PFSK-1 (cell line): ENCODE results near the gene SKI.

Experiments
- FOXP2 ChIP-seq: optimal IDR thresholded peaks from 2 replicates; pipeline ENCODE3; 2011; ENCODE audit warnings: borderline replicate concordance, control low read depth, inconsistent platforms; ENCODE audit not compliant: insufficient read depth; ENCODE audit errors: extremely low read length, extremely low read depth
- POLR2AphosphoS5 ChIP-seq: IDR thresholded peaks from 2 replicates; pipeline ENCODE4 v1.6.1; 2012; ENCODE audit warnings: low read depth, mild to moderate bottlenecking, control low read depth, low read length, moderate library complexity
- SIN3A ChIP-seq: IDR thresholded peaks from 2 replicates; pipeline ENCODE4 v1.6.1; 2012; ENCODE audit warnings: mild to moderate bottlenecking, low read length, moderate library complexity, borderline replicate concordance; ENCODE audit not compliant: insufficient read depth
- TAF1 ChIP-seq: IDR thresholded peaks from 2 replicates; pipeline ENCODE4 v1.6.1; 2012; ENCODE audit warnings: low read length, control low read depth, borderline replicate concordance; ENCODE audit not compliant: insufficient read depth
- TF ChIP-seq, protein P1 (sequence below), 2 experiments: IDR thresholded peaks; 2 replicates each; pipeline versions ENCODE4 v1.6.1 to v1.8.0; 2011 to 2012; ENCODE audit warnings: low read depth in 2 of 2, low read length in 2 of 2, control low read depth in 1 of 2, inconsistent platforms in 1 of 2, mild to moderate bottlenecking in 1 of 2, moderate library complexity in 1 of 2; ENCODE audit not compliant: insufficient read depth in 1 of 2

The SKI gene

DNA sequence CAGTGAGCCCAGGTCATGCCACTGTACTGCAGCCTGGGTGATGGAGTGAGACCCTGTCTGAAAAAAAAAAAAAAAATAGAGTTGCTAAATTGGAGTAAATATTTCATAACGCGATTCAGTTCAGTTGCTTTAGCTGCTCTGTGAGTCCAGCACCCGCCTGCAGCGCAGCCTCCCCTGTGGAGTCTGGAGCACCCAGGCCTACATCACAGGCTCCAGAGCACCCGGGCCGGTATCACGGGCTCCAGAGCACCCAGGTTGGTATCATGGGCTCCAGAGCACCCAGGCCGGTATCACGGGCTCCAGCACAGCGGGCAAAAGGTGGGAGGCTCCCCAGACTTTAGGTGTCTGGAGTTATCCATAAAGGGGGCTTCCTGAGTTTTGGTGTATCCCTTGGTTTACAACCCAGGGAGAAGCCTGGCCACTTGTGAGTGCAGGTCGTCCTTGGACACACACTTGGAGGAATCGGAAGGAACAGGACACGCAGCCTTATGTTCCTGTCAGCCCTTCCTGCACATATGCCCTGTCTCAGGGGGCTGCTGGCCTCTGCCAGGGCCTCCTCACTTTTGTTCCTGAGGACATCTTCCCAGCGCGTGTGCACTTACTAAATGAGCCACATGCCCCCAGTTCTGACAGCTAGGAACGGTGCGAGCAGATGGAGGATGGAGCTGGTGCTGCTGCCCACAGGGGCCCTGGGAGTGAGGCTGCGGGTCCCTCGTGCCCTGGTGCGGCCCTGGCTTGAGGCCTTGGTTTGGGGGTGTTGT, 25.1 kb downstream of the SKI start:
- TF ChIP-seq SIN3A: no peak
- TF ChIP-seq, protein P1, sequence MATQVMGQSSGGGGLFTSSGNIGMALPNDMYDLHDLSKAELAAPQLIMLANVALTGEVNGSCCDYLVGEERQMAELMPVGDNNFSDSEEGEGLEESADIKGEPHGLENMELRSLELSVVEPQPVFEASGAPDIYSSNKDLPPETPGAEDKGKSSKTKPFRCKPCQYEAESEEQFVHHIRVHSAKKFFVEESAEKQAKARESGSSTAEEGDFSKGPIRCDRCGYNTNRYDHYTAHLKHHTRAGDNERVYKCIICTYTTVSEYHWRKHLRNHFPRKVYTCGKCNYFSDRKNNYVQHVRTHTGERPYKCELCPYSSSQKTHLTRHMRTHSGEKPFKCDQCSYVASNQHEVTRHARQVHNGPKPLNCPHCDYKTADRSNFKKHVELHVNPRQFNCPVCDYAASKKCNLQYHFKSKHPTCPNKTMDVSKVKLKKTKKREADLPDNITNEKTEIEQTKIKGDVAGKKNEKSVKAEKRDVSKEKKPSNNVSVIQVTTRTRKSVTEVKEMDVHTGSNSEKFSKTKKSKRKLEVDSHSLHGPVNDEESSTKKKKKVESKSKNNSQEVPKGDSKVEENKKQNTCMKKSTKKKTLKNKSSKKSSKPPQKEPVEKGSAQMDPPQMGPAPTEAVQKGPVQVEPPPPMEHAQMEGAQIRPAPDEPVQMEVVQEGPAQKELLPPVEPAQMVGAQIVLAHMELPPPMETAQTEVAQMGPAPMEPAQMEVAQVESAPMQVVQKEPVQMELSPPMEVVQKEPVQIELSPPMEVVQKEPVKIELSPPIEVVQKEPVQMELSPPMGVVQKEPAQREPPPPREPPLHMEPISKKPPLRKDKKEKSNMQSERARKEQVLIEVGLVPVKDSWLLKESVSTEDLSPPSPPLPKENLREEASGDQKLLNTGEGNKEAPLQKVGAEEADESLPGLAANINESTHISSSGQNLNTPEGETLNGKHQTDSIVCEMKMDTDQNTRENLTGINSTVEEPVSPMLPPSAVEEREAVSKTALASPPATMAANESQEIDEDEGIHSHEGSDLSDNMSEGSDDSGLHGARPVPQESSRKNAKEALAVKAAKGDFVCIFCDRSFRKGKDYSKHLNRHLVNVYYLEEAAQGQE (IDR thresholded peaks at IDR 0.05; ENCODE audit: insufficient read depth in 1 of 2, low read depth in 2 of 2, low read length in 2 of 2): no peak
- no peak for TF ChIP-seq POLR2AphosphoS5
- TF ChIP-seq FOXP2: no peak

DNA sequence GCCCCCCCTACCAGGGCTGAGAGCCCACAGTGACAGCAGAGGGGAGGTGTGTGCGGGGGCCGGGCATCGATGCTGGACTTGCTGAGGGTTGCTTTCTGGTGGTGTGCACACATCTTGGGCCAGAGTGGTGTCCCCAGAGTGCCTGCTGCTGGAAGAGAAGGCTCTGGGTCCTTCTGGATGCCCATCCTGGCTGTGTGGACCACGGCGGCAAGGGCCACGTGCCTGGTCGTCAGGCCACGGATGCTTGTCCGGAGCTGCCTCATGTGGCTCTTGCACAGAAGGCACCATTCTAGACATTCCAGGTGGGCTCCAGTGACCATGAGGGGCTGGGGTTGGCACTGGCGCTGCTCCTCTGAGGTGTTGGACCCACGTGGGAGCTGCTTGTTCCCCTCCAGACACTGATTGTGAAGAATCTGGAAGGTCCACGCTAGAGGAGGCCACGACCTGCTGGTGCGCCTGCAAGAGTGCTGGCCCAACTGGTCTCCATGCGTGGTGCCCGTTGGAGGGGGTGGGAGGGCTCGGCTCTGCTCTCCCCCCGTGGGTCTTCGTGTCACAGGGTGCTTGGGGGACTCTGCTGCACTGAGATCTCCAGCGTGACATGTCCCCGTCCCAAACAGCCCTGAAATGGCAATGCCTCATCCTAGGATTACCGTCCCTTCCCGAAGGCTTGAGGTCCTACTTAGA, 25.8 kb downstream of the SKI start:
- no peak for TF ChIP-seq POLR2AphosphoS5
- TF ChIP-seq SIN3A: no peak
- no peak for TF ChIP-seq FOXP2
- TF ChIP-seq, protein P1 (IDR thresholded peaks at IDR 0.05; ENCODE audit: insufficient read depth in 1 of 2, low read depth in 2 of 2, low read length in 2 of 2): no peak

DNA sequence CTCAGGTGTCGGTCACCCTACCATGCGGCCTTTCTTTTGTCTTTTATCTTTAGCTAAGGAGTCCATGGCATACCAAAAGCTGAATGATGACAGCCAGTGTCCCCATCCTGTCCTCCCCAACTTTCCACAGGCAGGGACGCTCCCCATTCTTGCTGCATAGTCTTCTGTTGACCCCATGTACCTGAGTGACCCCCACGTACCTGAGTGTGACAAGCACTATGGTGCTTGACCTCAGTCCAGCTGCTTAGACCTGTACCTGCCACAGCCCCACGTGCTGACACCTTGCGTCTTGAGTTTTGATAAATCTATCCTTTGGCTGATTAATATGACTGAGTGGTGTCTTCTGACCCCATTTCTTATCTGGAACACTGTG, 26.9 kb downstream of the SKI start:
- TF ChIP-seq FOXP2 (no peak), POLR2AphosphoS5 (0 out of 2 replicates have a peak, but pooled peaks have one; percentile 20)

DNA sequence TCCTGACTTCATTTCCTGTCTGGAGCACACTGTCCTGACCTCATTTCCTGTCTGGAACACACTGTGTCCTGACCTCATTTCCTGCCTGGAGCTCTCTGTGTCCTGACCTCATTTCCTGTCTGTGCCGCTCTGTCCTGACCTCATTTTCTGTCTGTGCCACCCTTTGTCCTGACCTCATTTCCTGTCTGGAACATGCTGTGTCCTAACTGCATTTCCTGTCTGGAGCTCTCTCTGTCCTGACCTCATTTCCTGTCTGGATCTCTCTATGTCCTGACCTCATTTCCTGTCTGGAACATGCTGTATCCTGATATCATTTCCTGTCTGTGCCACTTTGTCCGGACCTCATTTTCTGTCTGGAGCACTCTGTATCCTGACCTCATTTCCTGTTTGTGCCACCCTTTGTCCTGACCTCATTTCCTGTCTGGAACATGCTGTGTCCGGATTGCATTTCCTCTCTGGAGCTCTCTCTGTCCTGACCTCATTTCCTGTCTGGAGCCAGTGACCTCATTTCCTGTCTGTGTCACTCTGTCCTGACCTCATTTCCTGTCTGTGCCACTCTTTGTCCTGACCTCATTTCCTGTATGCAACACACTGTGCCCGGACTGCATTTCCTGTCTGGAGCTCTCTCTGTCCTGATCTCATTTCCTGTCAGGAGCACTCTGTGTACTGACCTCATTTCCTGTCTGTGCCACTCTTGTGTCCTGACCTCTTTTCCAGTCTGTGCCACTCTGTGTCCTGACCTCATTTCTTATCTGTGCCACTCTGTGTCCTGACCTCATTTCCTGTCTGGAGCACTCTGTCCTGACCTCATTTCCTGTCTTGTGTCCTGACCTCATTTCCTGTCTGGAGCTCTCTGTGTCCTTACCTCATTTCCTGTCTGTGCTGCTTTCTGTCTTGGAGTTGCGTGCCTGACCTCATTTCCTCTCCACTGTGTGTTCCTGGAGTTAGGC, 27.6 kb downstream of the SKI start:
- TF ChIP-seq, protein P1 (IDR thresholded peaks at IDR 0.05; ENCODE audit: insufficient read depth in 1 of 2, low read depth in 2 of 2, low read length in 2 of 2): peak in 1 of 2 experiments; percentile 8; a peak in 1 of 4 replicates
- TF ChIP-seq TAF1 (no peak), SIN3A (no peak)

DNA sequence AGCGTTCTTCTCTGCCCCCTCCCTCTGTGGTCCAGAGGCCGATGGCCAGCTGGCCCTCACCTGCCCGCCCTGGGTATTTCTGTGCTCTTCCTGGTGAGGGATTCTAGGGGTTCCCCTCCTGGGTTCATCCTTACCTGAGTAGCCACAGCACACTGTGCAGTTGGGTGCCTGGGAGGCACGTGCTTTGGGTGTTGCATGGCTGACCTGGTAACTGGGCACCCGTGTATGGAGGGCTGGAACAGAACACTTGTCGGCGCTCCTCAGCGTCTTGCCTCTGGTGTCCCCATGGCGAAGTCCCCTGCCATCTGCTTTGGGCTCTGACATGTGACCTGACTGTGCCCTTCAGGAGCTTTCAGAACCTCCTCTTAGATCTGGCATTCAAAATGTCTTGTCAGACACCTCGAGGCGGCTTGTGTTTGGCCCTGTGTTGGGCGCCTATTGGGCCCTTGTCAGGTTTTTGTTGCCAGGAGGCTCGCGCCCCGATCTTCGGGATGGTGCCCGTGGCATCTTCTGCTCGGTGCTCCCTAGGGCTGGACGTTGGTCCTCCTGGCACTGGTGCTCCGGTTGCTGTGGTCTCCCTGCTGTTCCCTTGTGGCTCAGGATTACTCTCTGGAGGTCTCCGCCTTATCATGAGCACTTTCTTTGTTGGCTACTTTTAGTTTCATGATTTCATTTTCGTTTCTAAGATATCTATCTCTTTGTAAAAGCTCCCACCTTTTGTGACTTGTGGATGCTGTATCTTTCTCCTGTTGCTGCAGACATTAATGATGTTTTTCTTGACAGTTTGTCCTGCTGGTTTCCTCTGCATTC, 28.5 kb downstream of the SKI start:
- TF ChIP-seq TAF1: no peak
- TF ChIP-seq FOXP2: no peak
- no peak for TF ChIP-seq SIN3A
- no peak for TF ChIP-seq POLR2AphosphoS5
- TF ChIP-seq, protein P1 (IDR thresholded peaks at IDR 0.05; ENCODE audit: insufficient read depth in 1 of 2, low read depth in 2 of 2, low read length in 2 of 2): no peak
